Fibroblast of peridontal ligament (primary cell): Measurements from ENCODE around the gene ZGLP1.

Experiments used
- DNase-seq: peaks from one replicate; pipeline ENCODE4 v3.0.0-alpha.2; 2010; ENCODE audit errors: extremely low read depth

ZGLP1 gene

DNA sequence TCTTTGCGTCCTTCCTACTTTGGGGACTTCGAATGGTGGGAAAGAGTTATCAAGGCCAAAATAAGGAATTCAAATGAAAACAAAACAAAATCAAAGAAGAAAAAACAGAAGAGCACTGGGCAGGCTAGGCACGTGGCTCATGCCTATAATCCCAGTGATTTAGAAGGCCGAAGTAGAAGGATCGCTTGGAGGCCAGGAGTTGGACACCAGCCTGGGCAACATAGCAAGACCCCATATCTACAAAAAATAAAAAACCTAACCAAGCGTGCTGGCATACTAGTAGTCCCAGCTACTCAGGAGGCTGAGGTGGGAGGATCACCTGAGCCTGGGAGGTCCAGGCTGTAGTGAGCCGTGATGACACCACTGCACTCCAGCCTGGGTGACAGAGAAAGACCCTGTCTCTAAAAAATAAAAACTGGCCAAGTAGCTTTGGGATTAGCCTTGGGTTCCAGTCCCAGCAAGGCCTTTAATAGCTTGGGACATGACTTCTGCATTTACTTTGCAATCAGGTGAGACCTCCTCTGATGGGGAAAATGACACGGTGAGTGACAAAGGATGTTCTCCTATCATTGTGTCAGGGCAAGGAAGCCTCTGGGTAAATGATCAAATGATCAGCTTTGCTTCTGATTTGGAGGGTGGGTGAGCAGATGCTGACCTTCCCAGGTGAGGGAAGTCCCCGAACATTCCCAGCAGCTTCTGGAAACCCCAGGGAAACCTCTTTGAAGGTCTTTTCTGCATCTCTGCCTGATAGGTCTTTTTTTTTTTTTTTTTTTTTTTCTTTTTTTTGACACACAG, 31.6 kb downstream of the ZGLP1 start:
- DNase-seq, result no peak

DNA sequence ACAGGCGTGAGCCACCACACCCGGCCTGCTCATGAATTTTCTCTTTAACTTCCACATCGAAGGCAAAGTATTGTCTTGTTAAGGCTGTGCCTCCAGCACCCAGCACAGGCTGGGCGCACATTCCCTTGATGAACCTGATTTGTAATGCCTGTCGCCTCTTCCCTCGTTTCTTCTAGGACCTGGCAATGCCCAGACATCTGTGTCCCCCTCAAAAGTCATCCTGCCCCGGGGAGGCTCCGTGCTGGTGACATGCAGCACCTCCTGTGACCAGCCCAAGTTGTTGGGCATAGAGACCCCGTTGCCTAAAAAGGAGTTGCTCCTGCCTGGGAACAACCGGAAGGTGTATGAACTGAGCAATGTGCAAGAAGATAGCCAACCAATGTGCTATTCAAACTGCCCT, 35.0 kb downstream of the ZGLP1 start:
- no peak for DNase-seq

DNA sequence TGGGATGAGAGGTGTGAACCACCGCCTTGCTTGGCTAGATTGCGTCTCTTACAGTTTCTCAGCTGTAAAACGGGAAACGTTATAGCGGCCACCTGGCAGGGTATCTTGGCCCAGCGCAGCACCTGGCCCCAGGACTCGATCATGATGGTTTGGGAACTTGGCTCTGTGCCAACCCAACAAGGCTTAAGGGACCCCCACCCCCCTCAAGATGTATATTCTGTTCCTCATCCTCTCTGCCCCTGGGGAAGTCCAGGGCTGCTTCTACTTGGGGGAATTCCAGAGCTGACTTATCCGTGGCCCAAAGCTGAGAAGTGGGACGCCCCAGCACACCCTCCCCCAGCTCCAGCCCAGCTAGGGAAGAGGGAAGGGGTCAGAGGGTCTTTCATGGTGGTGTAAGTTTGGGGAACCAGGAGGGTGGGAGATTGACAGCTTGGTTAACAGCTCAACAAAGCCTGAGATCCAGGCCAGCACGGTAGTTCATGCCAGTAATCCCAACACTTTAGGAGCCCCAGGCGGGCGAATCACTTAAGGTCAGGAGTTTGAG, 38.0 kb downstream of the ZGLP1 start:
- DNase-seq, result no peak

DNA sequence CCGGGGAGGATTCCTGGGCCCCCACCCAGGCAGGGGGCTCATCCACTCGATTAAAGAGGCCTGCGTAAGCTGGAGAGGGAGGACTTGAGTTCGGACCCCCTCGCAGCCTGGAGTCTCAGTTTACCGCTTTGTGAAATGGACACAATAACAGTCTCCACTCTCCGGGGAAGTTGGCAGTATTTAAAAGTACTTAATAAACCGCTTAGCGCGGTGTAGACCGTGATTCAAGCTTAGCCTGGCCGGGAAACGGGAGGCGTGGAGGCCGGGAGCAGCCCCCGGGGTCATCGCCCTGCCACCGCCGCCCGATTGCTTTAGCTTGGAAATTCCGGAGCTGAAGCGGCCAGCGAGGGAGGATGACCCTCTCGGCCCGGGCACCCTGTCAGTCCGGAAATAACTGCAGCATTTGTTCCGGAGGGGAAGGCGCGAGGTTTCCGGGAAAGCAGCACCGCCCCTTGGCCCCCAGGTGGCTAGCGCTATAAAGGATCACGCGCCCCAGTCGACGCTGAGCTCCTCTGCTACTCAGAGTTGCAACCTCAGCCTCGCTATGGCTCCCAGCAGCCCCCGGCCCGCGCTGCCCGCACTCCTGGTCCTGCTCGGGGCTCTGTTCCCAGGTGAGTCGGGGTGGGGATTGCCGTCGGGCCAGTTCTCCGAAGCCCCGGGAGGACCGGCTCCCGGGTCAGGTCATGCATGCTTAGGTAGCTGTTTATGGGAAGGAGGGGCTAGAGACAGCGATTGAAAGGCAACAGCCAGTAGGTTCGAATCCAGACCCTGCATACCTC, 38.8 kb downstream of the ZGLP1 start, which contains the start of gene ICAM1:
Gene ICAM1 (plus strand): TSS at position 505 of the 779 bp plus-strand sequence. CDS start 40 bp downstream, at position 545.
- peak; percentile 42 for DNase-seq

DNA sequence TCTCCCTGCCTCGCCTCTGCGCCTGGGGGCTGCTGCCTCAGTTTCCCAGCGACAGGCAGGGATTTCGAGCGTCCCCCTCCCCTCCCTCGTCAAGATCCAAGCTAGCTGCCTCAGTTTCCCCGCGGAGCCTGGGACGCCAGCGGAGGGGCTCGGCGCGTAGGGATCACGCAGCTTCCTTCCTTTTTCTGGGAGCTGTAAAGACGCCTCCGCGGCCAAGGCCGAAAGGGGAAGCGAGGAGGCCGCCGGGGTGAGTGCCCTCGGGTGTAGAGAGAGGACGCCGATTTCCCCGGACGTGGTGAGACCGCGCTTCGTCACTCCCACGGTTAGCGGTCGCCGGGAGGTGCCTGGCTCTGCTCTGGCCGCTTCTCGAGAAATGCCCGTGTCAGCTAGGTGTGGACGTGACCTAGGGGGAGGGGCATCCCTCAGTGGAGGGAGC, 39.4 kb downstream of the ZGLP1 start:
- DNase-seq, result no peak

DNA sequence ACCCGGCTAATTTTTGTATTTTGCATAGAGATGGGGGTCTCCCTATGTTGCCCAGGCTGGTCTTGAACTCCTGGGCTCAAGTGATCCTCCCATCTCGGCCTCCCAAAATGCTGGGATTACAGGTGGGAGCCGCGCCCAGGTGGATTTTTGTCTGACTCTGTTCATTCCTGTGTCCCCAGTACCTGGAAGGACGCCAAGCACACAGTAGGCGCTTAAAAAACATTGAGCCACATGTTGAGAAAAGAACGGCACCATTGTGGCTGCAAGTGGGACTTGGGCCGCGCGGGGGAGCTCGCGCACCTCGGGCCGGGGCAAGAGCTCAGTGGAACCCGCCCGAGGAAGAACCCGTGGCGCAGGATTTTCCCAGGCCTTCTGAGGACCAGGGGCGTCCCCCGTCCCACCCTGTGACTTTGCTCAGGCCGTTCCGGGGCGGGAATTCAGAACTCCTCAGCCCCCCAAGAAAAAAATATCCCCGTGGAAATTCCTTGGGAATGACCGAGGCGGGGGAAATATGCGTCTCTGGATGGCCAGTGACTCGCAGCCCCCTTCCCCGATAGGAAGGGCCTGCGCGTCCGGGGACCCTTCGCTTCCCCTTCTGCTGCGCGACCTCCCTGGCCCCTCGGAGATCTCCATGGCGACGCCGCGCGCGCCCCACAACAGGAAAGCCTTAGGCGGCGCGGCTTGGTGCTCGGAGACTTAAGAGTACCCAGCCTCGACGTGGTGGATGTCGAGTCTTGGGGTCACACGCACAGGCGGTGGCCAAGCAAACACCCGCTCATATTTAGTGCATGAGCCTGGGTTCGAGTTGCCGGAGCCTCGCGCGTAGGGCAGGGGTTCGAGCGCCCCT, 40.1 kb downstream of the ZGLP1 start:
- peak; percentile 64 for DNase-seq

DNA sequence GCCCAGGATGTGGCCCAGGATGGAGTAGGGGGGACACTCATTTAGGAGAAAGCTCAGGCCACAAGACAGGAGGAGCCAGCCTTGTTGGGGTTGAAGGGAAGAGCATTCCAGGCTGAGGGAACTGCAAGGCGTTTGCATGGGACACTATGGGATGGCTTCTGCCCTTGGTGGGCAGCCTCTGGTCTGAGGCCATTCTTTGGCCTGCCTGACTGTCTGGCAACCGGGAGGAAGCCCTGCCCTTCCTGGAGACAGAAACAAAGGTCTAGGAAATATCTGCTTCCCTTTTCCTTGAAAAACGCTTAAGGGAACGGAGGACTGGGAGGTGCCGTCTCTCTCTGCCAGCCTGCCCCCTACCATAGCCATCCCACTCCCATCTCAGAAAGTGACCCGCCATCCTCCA, 41.5 kb downstream of the ZGLP1 start:
- DNase-seq, result no peak

DNA sequence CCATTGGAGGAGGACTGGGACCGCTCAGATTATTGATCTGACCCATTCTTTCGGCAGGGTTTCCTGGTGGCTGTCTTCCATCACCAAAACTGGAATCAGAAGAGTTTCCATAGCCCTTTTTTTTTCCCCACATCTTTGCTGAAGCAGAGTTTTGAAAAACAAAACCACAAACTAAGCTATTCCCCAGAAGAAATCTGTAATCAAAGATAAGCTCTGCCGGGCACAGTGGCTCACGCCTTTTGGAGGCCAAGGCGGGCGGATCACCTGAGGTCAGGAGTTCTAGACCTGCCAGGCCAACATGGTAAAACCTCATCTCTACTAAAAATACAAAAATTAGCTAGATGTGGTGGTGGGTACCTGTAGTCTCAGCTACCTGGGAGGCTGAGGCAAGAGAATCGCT, 42.9 kb downstream of the ZGLP1 start:
- DNase-seq, result no peak

DNA sequence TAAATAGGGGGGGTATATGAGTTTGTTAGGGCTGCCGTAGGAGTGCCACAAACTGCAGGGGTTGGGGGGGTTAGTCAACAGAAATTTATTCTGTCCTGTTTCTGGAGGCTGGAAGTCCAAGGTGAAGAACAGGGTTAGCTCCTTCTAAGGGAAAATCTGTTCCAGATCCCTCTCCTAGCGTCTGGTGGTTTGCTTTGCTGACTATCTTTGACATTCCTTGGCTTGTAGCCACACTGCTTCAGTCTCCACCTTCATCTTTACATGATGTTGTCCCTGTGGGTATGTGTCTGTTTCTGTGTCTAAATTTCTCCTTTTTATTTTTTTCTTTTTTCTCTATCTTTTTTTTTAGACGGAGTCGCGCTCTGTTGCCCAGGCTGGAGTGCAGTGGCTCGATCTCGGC, 46.8 kb downstream of the ZGLP1 start:
- peak; percentile 28 for DNase-seq

DNA sequence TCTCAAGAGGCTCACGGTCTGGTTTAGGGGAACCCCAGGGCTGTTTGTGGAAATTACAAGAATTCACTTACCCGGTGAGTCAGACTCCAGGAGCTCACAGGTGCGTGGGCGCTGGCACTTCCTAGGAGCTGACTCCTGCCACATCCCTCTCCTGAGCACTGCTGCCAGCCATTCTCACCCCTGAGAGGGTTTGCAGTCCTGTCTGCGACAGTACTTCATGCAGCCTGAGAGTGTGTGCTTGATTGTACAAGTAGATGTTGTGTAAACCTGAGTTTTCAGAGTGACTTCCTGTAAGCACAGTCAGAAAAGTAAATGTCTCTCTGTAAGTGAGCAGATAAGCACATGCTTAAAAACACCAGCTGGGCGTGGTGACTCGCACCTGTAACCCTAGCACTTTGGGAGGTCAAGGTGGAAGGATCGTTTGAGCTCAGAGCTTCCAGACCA, 49.5 kb downstream of the ZGLP1 start:
- DNase-seq, result no peak

DNA sequence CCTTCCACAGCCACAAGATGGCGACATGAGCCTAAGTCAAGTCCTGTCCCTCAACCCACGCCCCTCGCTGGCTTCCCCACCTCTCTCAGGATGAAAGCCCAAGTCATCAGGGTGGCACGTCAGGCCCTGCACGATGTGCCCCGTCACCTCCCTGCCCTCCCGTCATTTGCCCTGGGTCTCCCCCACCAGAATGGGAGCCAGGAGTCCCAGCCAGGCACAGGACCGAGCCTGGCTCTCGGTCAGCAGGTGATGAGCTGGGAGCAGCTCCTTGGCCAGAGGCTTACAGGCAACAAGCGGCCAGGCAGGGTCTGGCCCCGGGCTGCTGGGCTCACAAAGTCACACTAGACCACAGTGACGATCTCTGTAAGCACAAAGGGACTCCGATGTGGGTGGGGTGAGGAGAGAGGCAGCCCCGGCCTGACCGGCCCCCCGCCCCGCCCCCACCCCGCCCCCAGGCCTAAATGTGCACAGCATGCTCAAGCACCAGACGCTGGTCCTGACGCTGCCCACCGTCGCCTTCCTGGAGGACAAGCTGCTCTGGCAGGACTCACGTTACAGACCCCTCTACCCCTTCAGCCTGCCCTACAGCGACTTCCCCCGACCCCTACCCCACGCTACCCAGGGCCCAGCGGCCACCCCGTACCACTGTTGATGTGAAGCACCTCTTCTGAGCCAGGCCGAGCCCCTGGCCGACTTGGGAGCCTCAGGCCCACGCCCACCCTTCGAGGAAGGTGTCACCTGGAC, 50.3 kb downstream of the ZGLP1 start:
- peak; percentile 81 for DNase-seq

DNA sequence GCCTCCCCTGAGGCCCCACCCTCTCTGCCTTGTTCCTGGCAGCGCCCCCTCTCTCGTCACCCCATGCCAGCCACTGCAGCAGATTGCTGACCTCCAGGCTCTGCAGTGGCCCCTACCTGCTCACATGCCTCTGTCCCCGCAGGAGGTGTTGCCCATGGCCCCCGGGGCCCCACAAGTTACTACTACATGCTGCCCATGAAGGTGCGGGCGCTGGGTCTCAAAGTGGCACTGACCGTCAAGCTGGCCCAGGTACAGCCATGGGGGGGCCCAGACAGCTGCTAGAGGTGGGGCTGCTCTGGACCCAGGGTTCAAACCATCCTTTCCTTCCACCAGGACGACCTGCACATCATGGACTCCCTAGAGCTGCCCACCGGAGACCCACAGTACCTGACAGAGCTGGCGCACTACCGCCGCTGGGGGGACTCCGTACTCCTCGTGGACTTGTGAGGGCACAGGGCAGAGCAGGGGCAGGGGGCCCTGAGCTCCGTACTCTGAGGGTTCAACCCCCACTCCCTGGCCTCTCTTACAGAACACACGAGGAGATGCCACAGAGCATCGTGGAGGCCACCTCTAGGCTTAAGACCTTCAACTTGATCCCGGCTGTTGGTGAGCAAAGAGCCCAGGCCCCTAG, 51.4 kb downstream of the ZGLP1 start:
- no peak for DNase-seq

DNA sequence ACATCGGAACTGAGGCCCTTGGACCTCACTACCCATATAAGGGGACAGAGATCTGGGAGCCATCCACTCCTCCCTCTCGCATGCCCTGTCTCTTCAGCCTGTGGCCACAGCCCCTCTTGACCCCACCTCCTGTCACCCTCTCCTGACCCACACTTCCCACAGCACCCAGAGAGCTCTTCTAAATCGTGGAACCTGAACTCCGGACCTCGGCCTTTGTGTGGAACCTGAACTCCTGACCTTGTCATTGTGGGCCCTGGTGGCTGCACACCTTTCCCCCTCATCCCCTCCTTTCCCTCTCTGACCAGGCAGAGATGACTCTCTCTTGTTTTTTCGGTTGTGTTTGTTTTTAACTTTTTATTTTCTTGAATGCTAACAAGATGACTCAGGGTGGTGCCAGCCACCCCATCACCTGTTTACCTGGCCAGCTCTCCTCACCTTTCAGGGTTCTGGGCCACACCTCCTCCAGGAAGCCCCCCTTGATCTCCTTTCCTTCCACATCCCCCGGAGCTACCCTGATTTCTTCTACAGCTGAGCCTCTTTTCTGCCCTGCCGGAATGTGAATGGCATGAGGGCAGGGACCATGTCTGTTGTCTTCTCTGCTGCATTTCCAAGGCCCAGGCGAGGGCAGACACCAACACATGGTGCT, 52.5 kb downstream of the ZGLP1 start:
- no peak for DNase-seq

DNA sequence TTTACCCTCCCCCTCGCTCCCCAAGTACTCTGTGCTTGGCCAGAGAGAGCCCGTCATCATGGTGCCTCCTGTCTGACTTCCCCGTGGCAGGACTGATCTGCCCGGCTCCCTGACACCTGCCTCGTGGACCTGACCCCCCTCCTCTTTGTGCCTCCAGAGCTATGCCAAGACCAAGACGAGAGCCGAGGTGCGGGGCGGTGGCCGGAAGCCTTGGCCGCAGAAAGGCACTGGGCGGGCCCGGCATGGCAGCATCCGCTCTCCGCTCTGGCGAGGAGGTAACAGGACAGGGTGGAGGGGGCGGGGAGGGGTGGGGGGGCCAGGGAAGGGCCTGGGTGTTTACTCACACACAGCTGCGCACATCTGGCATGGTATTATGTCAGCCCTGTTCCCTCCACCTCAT, 53.1 kb downstream of the ZGLP1 start:
- no peak for DNase-seq

DNA sequence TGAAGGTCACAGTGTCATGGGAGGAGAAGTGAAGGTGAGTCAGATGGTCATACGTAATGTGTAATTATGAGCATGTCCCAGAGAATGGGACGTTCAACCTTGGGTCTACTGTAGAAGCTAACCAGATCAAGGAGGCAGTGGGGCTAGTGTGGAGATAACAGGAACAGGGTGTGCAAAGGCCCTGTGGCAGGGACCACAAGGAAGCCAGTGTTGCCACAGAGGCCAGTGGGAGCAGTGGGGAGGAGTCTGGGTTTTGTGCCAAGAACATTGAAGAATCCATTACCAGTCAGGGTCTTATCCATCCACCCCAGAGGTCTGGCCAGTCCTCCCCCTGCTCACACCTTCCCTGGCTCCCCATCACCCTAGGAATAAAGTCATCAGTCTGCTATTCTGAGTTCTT, 54.3 kb downstream of the ZGLP1 start:
- no peak for DNase-seq
